IMR-90 (cell line): ENCODE results near the gene MAP2K5. TPM values are rescaled to one million over a fixed set of nuclear protein-coding genes. Genes with fewer than 3 reads are reported as not detected.

ENCODE experiments used
- ATAC-seq: fragments of 200-7000 bp; cut with Tn5 transposase; 2 replicates; pipeline ENCODE4 v1.9.1; 2020; ENCODE audit warnings: low read depth, mild to moderate bottlenecking, moderate library complexity
- BruUV-seq: library from RNA; stranded (reverse); fragments of 400-500 nt; replicated peaks from 2 replicates; lab custom pipeline; 2021; lab: Mats Ljungman, UMichigan
- CTCF ChIA-PET: fragments of 300-600 bp; formaldehyde crosslinking; extraction: SDS; loops from one replicate; lab custom pipeline; 2021; ENCODE audit warnings: antibody characterized with exemption; lab: Yijun Ruan, JAX
- POLR2A ChIA-PET: fragments of 300-600 bp; sonication (Branson Sonifier 250); formaldehyde crosslinking; loops from one replicate; lab custom pipeline; 2022; ENCODE audit warnings: antibody characterized with exemption; ENCODE audit not compliant: unreplicated experiment; lab: Charles Lee
- DNase-seq: peaks from one replicate; pipeline ENCODE4 v3.0.0; 2013
- H2AFZ ChIP-seq: replicated peaks from 2 replicates; pipeline ENCODE3; 2013; ENCODE audit warnings: low read length, mild to moderate bottlenecking; ENCODE audit not compliant: poor library complexity
- H2AK5ac ChIP-seq: 2 replicates; pipeline ENCODE4 v1.6.1; 2013; ENCODE audit warnings: low read depth, low read length, inconsistent platforms
- H2AK9ac ChIP-seq: replicated peaks from 2 replicates; pipeline ENCODE3; 2013; ENCODE audit warnings: mild to moderate bottlenecking, low read depth, low read length, moderate library complexity; ENCODE audit not compliant: poor library complexity
- H2BK120ac ChIP-seq: 2 replicates; pipeline ENCODE4 v1.6.1; 2013; ENCODE audit warnings: low read depth, low read length, inconsistent platforms
- H2BK15ac ChIP-seq: 3 replicates; pipeline ENCODE4 v1.6.1; 2013; ENCODE audit warnings: low read depth, low read length, inconsistent platforms
- H2BK20ac ChIP-seq: 2 replicates; pipeline ENCODE4 v1.6.1; 2013; ENCODE audit warnings: low read depth, mild to moderate bottlenecking, inconsistent platforms, low read length, moderate library complexity
- H2BK5ac ChIP-seq: 2 replicates; pipeline ENCODE4 v1.6.1; 2013; ENCODE audit warnings: mild to moderate bottlenecking, low read depth, low read length, inconsistent platforms; ENCODE audit not compliant: poor library complexity, severe bottlenecking
- H3K14ac ChIP-seq: replicated peaks from 2 replicates; pipeline ENCODE4 v1.6.1; 2013; ENCODE audit warnings: low read depth, low read length, inconsistent platforms
- H3K18ac ChIP-seq: 2 replicates; pipeline ENCODE4 v1.6.1; 2013; ENCODE audit warnings: low read depth, low read length, control low read depth
- H3K23ac ChIP-seq: 2 replicates; pipeline ENCODE4 v1.6.1; 2013; ENCODE audit warnings: low read depth, low read length, inconsistent platforms
- H3K27ac ChIP-seq: 2 replicates; pipeline ENCODE4 v1.5.1; 2013; ENCODE audit warnings: mild to moderate bottlenecking, control low read depth, low read length; ENCODE audit not compliant: insufficient read depth
- H3K27me3 ChIP-seq: 2 replicates; pipeline ENCODE4 v1.6.1; 2013; ENCODE audit warnings: low read length; ENCODE audit not compliant: control insufficient read depth, insufficient read depth
- H3K36me3 ChIP-seq: 2 replicates; pipeline ENCODE4 v1.6.1; 2013; ENCODE audit warnings: low read length, mixed read lengths; ENCODE audit not compliant: control insufficient read depth, insufficient read depth
- H3K4ac ChIP-seq: 2 replicates; pipeline ENCODE4 v1.6.1; 2013; ENCODE audit warnings: low read depth, low read length, inconsistent platforms
- H3K4me1 ChIP-seq: 2 replicates; pipeline ENCODE4 v1.6.1; 2013; ENCODE audit warnings: low read length, mixed read lengths; ENCODE audit not compliant: control insufficient read depth, insufficient read depth
- H3K4me2 ChIP-seq: 2 replicates; pipeline ENCODE4 v1.6.1; 2013; ENCODE audit warnings: low read depth, mild to moderate bottlenecking, control low read depth, low read length, moderate library complexity
- H3K4me3 ChIP-seq: 2 replicates; pipeline ENCODE4 v1.5.1; 2013; ENCODE audit warnings: low read depth, mild to moderate bottlenecking, control low read depth, low read length, moderate library complexity; ENCODE audit not compliant: insufficient read depth
- H3K56ac ChIP-seq: 2 replicates; pipeline ENCODE4 v1.6.1; 2013; ENCODE audit warnings: low read length, inconsistent platforms; ENCODE audit not compliant: insufficient read depth; ENCODE audit errors: extremely low read depth
- H3K79me1 ChIP-seq, 2 experiments: 2 replicates each; pipeline ENCODE4 v1.6.1; 2013; ENCODE audit warnings: low read length in 2 of 2, inconsistent platforms in 1 of 2, low read depth in 1 of 2
- H3K9ac ChIP-seq: 2 replicates; pipeline ENCODE4 v1.6.1; 2013; ENCODE audit warnings: low read depth, low read length, control low read depth
- H3K9me1 ChIP-seq: 2 replicates; pipeline ENCODE4 v1.6.1; 2013; ENCODE audit warnings: low read length, inconsistent platforms; ENCODE audit not compliant: insufficient read depth
- H3K9me3 ChIP-seq: 2 replicates; pipeline ENCODE4 v1.6.1; 2013; ENCODE audit warnings: low read length; ENCODE audit not compliant: control insufficient read depth, insufficient read depth
- H4K20me1 ChIP-seq: 2 replicates; pipeline ENCODE4 v1.6.1; 2013; ENCODE audit warnings: low read length, inconsistent platforms; ENCODE audit not compliant: insufficient read depth
- H4K5ac ChIP-seq: 2 replicates; pipeline ENCODE4 v1.6.1; 2013; ENCODE audit warnings: mild to moderate bottlenecking, low read depth, low read length, control low read depth
- H4K8ac ChIP-seq, 2 experiments: 2 replicates each; pipeline ENCODE4 v1.6.1; 2013; ENCODE audit warnings: low read depth in 2 of 2, low read length in 2 of 2, control low read depth in 1 of 2, inconsistent platforms in 1 of 2
- H4K91ac ChIP-seq: 2 replicates; pipeline ENCODE4 v1.6.1; 2013; ENCODE audit warnings: low read depth, low read length, inconsistent platforms; ENCODE audit not compliant: insufficient read depth
- BHLHE40 ChIP-seq: fragments of 150-350 bp; IDR thresholded peaks from 2 replicates; pipeline ENCODE4 v1.6.1; 2016; ENCODE audit warnings: mild to moderate bottlenecking, low read depth, low read length
- CEBPB ChIP-seq: IDR thresholded peaks from 2 replicates; pipeline ENCODE4 v1.6.1; 2012; ENCODE audit warnings: low read depth, low read length, improper control_type of control experiment
- CHD1 ChIP-seq: IDR thresholded peaks from 2 replicates; pipeline ENCODE4 v1.6.1; 2012; ENCODE audit warnings: low read depth, low read length, improper control_type of control experiment
- ELK1 ChIP-seq: fragments of 150-350 bp; IDR thresholded peaks from 2 replicates; pipeline ENCODE4 v1.6.1; 2016; ENCODE audit warnings: low read depth, mild to moderate bottlenecking, low read length, moderate library complexity, borderline replicate concordance
- MAFK ChIP-seq: IDR thresholded peaks from 2 replicates; pipeline ENCODE4 v1.6.1; 2012; ENCODE audit warnings: low read depth, low read length, improper control_type of control experiment
- MXI1 ChIP-seq: IDR thresholded peaks from 2 replicates; pipeline ENCODE4 v1.6.1; 2012; ENCODE audit warnings: low read depth, mild to moderate bottlenecking, low read length, moderate library complexity, borderline replicate concordance
- NFE2L2 ChIP-seq: fragments of 150-350 bp; IDR thresholded peaks from 2 replicates; pipeline ENCODE4 v1.6.1; 2016; ENCODE audit warnings: low read depth, mild to moderate bottlenecking, low read length
- POLR2A ChIP-seq: IDR thresholded peaks from 2 replicates; pipeline ENCODE4 v1.6.1; 2012; ENCODE audit warnings: mild to moderate bottlenecking, low read depth, low read length
- RAD21 ChIP-seq: IDR thresholded peaks from 2 replicates; pipeline ENCODE4 v1.6.1; 2012; ENCODE audit warnings: low read length, improper control_type of control experiment
- RCOR1 ChIP-seq: IDR thresholded peaks from 2 replicates; pipeline ENCODE4 v1.6.1; 2012; ENCODE audit warnings: mild to moderate bottlenecking, low read length, improper control_type of control experiment; ENCODE audit not compliant: insufficient replicate concordance
- RFX5 ChIP-seq: IDR thresholded peaks from 2 replicates; pipeline ENCODE4 v1.8.0; 2012; ENCODE audit warnings: low read depth, mild to moderate bottlenecking, low read length, moderate library complexity
- SMC3 ChIP-seq: fragments of 150-350 bp; IDR thresholded peaks from 2 replicates; pipeline ENCODE4 v1.6.1; 2016; ENCODE audit warnings: low read depth, mild to moderate bottlenecking, antibody characterized with exemption, low read length, moderate library complexity
- USF2 ChIP-seq: fragments of 150-350 bp; IDR thresholded peaks from 2 replicates; pipeline ENCODE4 v1.6.1; 2017; ENCODE audit warnings: mild to moderate bottlenecking, antibody characterized with exemption, low read length, low read depth
- WGBS, 2 experiments: methylation state at CpG; one replicate each; pipeline versions ENCODE4 v1.1.5 to v1.1.7; 2013; ENCODE audit warnings: missing lambda C conversion rate in 2 of 2; ENCODE audit not compliant: insufficient read length in 1 of 2; ENCODE audit errors: extremely low coverage in 2 of 2; 5-methylcytosine and 5-hydroxymethylcytosine counted together
- dilution Hi-C: fragments of 300-500 bp; cut with HindIII; formaldehyde crosslinking; loops from one replicate; pipeline ENCODE4 v1.14.3; 2018; ENCODE audit warnings: low sequenced_read_pairs; ENCODE audit not compliant: unreplicated experiment
- in situ Hi-C: fragments of 300-500 bp; cut with MboI; formaldehyde crosslinking; loops from 3 replicates; pipeline ENCODE4 v1.14.3; 2019; ENCODE audit warnings: low sequenced_read_pairs, inconsistent platforms, mixed read lengths
- intact Hi-C: fragments of 100-400 bp; cut with micrococcal nuclease; formaldehyde crosslinking; loops from 2 replicates; pipeline ENCODE4 v1.10.0; 2022
- polyA plus RNA-seq, 3 experiments: library from polyadenylated mRNA; depleted of rRNA; stranded (reverse); fragments of >200 nt; gene quantifications; 2 replicates each; pipeline ENCODE4 v1.2.3, GENCODE V29; 2012; ENCODE audit warnings: low replicate concordance in 1 of 3
- total RNA-seq: library from RNA; depleted of rRNA; stranded (reverse); fragments of >200 nt; gene quantifications from 2 replicates; pipeline ENCODE4 v1.2.3, GENCODE V29; 2012

The MAP2K5 gene
- total and polyA plus RNA-seq, 2 of the 4 experiments (the other 2 are of a cell fraction) = 1.6 to 6.1 TPM

GRCh38 chr15:67762610-67763368 is 220.3 kb downstream of the MAP2K5 start (continued):
- TF ChIP-seq SMC3 (no peak), CHD1 (no peak)

GRCh38 chr15:67765701-67766100 is 223.2 kb downstream of the MAP2K5 start:
- dilution Hi-C loops (no loop called here), in situ Hi-C loops (no loop called here), intact Hi-C loops (no loop called here)
- H2BK20ac ChIP-seq = no peak overlapping the region
- ATAC-seq = no peak
- H3K79me1 ChIP-seq = no peaks in the 10 kb centered on the region
- no peak overlapping the region for H2BK5ac ChIP-seq
- no peaks in the 10 kb centered on the region for H3K9me3 ChIP-seq
- no peaks in the 10 kb centered on the region for H3K27me3 ChIP-seq
- POLR2A ChIA-PET = no interaction called here
- no peak overlapping the region for H3K23ac ChIP-seq
- no peak overlapping the region for H4K91ac ChIP-seq
- no TSS peak for BruUV-seq
- H3K27ac ChIP-seq = no peak overlapping the region
- no peak overlapping the region for H2AFZ ChIP-seq
- H2AK9ac ChIP-seq = no peak overlapping the region
- no peak overlapping the region for H4K5ac ChIP-seq
- H3K18ac ChIP-seq = no peak overlapping the region
- WGBS, 2 experiments = no CpG with 5 or more reads among the region's 2 CpGs
- H2BK15ac ChIP-seq = no peak overlapping the region
- H3K4me3 ChIP-seq = no peak overlapping the region
- peaks cover 4% of the 10 kb centered on the region; the same call in 1 of the 2 replicates for H3K36me3 ChIP-seq
- no peak overlapping the region for H2BK120ac ChIP-seq
- no peak overlapping the region for H3K4ac ChIP-seq
- H4K8ac ChIP-seq = no peak overlapping the region
- CTCF ChIA-PET = interaction anchor here (0.9 kb wide), 1 partner anchor 17 kb away, joined by 3 read pairs; no protein-coding TSS in a partner anchor
- H3K4me1 ChIP-seq = no peaks in the 10 kb centered on the region; the same call in 1 of the 2 replicates
- no peak overlapping the region for H2AK5ac ChIP-seq
- no peak for TF ChIP-seq RFX5
- no peak for TF ChIP-seq RCOR1
- no peak for TF ChIP-seq RAD21
- no peak for TF ChIP-seq USF2
- TF ChIP-seq CEBPB = no peak
- no peak for TF ChIP-seq BHLHE40
- TF ChIP-seq SMC3 = no peak
- no peak for TF ChIP-seq ELK1
- no peak for TF ChIP-seq POLR2A
- no peak for TF ChIP-seq NFE2L2
- no peak for TF ChIP-seq MXI1
- no peak for TF ChIP-seq CHD1
- TF ChIP-seq MAFK = no peak
- no peaks in the 10 kb centered on the region; the same call in none of the 2 replicates for H4K20me1 ChIP-seq
- no peak overlapping the region for H3K4me2 ChIP-seq
- H3K9me1 ChIP-seq = peaks cover 5% of the 10 kb centered on the region; the same call in 1 of the 2 replicates
- H3K9ac ChIP-seq = no peak overlapping the region
- no peak for DNase-seq
- no peak overlapping the region for H3K56ac ChIP-seq
- H3K14ac ChIP-seq = no peak overlapping the region
